WTC11 (cell line): ENCODE measurements around the gene ASIC2. TPM values are rescaled to one million over a fixed set of nuclear protein-coding genes. Genes with fewer than 3 reads are reported as not detected.

ENCODE experiments used
- ATAC-seq: fragments of 200-7000 bp; cut with Tn5 transposase; 2 replicates; pipeline ENCODE4 v1.10.0; 2021; ENCODE audit warnings: mild to moderate bottlenecking, moderate library complexity
- CTCF ChIA-PET: fragments of 300-600 bp; sonication (Branson Sonifier 250); formaldehyde crosslinking; loops from one replicate; lab custom pipeline; 2021; ENCODE audit warnings: antibody characterized with exemption; lab: Charles Lee
- POLR2A ChIA-PET: fragments of 350-600 bp; sonication (Branson Sonifier 250); formaldehyde crosslinking; loops from one replicate; lab custom pipeline; 2021; ENCODE audit warnings: antibody characterized with exemption; lab: Charles Lee
- DNase-seq: peaks from one replicate; pipeline ENCODE4 v3.0.0; 2021; ENCODE audit warnings: low spot score
- H3K27ac Mint-ChIP-seq: 2 replicates; pipeline ENCODE4 v1.8.0; 2021; ENCODE audit warnings: mixed read lengths
- H3K27me3 Mint-ChIP-seq: 2 replicates; pipeline ENCODE4 v1.8.0; 2021; ENCODE audit warnings: low read depth, mild to moderate bottlenecking, moderate library complexity, mixed read lengths
- H3K36me3 Mint-ChIP-seq: 2 replicates; pipeline ENCODE4 v1.8.0; 2021; ENCODE audit warnings: mixed read lengths
- H3K4me1 Mint-ChIP-seq: 2 replicates; pipeline ENCODE4 v1.8.0; 2022; ENCODE audit warnings: mixed read lengths
- H3K4me3 Mint-ChIP-seq: 2 replicates; pipeline ENCODE4 v1.8.0; 2021; ENCODE audit warnings: mild to moderate bottlenecking, moderate library complexity, mixed read lengths
- H3K9me3 Mint-ChIP-seq: 2 replicates; pipeline ENCODE4 v1.8.0; 2021; ENCODE audit warnings: mixed read lengths
- ARID4B ChIP-seq: sonication (generic); formaldehyde crosslinking; IDR thresholded peaks from 2 replicates; pipeline ENCODE4 v1.8.0; 2023; ENCODE audit warnings: missing genetic modification reagents, mild to moderate bottlenecking, borderline replicate concordance
- ATF1 ChIP-seq: sonication (generic); formaldehyde crosslinking; IDR thresholded peaks from 2 replicates; pipeline ENCODE4 v1.8.1; 2023; ENCODE audit warnings: mild to moderate bottlenecking, moderate library complexity, missing genetic modification reagents
- ELF4 ChIP-seq: sonication (generic); formaldehyde crosslinking; IDR thresholded peaks from 2 replicates; pipeline ENCODE4 v1.8.1; 2022; ENCODE audit warnings: low read depth, mild to moderate bottlenecking, moderate library complexity, missing genetic modification reagents
- FOXP1 ChIP-seq: sonication (generic); formaldehyde crosslinking; IDR thresholded peaks from 2 replicates; pipeline ENCODE4 v1.8.0; 2022; ENCODE audit warnings: missing genetic modification reagents, mild to moderate bottlenecking, moderate library complexity, borderline replicate concordance
- IRF2 ChIP-seq: sonication (generic); formaldehyde crosslinking; IDR thresholded peaks from 2 replicates; pipeline ENCODE4 v1.8.0; 2022; ENCODE audit warnings: low read depth, missing genetic modification reagents, borderline replicate concordance
- KAT7 ChIP-seq: sonication (generic); formaldehyde crosslinking; IDR thresholded peaks from 2 replicates; pipeline ENCODE4 v1.8.1; 2023; ENCODE audit warnings: missing genetic modification reagents, mild to moderate bottlenecking, borderline replicate concordance
- MXD4 ChIP-seq: fragments of 250-450 bp; sonication (Bioruptor Pico); IDR thresholded peaks from 2 replicates; pipeline ENCODE4 v1.8.0; 2021; ENCODE audit warnings: mild to moderate bottlenecking, moderate library complexity, borderline replicate concordance
- NFE2L1 ChIP-seq: sonication (generic); formaldehyde crosslinking; IDR thresholded peaks from 2 replicates; pipeline ENCODE4 v1.8.1; 2023; ENCODE audit warnings: missing genetic modification reagents
- TEAD1 ChIP-seq: sonication (generic); formaldehyde crosslinking; IDR thresholded peaks from 2 replicates; pipeline ENCODE4 v1.8.0; 2022; ENCODE audit warnings: mild to moderate bottlenecking, missing genetic modification reagents
- ZNF121 ChIP-seq: sonication (generic); formaldehyde crosslinking; IDR thresholded peaks from 2 replicates; pipeline ENCODE4 v1.8.0; 2023; ENCODE audit warnings: missing genetic modification reagents
- ZNF416 ChIP-seq: fragments of 250-450 bp; sonication (Bioruptor Pico); IDR thresholded peaks from 2 replicates; pipeline ENCODE4 v1.9.0; 2021; ENCODE audit warnings: mild to moderate bottlenecking, inconsistent platforms
- ZNF512 ChIP-seq: sonication (generic); formaldehyde crosslinking; IDR thresholded peaks from 2 replicates; pipeline ENCODE4 v1.8.1; 2022; ENCODE audit warnings: missing genetic modification reagents, borderline replicate concordance
- ZNF532 ChIP-seq: fragments of 250-450 bp; sonication (Bioruptor Pico); IDR thresholded peaks from 2 replicates; pipeline ENCODE4 v1.9.0; 2021; ENCODE audit warnings: mild to moderate bottlenecking, borderline replicate concordance
- total RNA-seq: library from RNA; stranded (reverse); gene quantifications from 3 replicates; pipeline ENCODE4 v1.2.3, GENCODE V29; 2021

Gene ASIC2
- total RNA-seq, 1 experiment from 2014 or later = 2.7 TPM

- TF ChIP-seq ARID4B = no peak
Measured at GRCh38 chr17:33269337-33270060, 23.6 kb downstream of the ASIC2 start (continued).

- no peak for ATAC-seq
- CTCF ChIA-PET = no interaction called here
Measured at GRCh38 chr17:33267851-33268548, 25.1 kb downstream of the ASIC2 start.

More at GRCh38 chr17:33267851-33268548, 25.1 kb downstream of the ASIC2 start:
- no peak for DNase-seq
- H3K27ac Mint-ChIP-seq = no peak overlapping the region
- H3K9me3 Mint-ChIP-seq = no peaks in the 10 kb centered on the region
- no peaks in the 10 kb centered on the region; the same call in 1 of the 2 replicates for H3K27me3 Mint-ChIP-seq
- no peaks in the 10 kb centered on the region for H3K36me3 Mint-ChIP-seq
- H3K4me3 Mint-ChIP-seq = no peak overlapping the region
- no peaks in the 10 kb centered on the region; the same call in 1 of the 2 replicates for H3K4me1 Mint-ChIP-seq
- TF ChIP-seq TEAD1 (CRISPR knock-in tag) (no peak), ZNF512 (no peak), ELF4 (CRISPR knock-in tag) (no peak), KAT7 (CRISPR knock-in tag) (no peak), ZNF532 (no peak), ATF1 (CRISPR knock-in tag) (no peak), ZNF121 (CRISPR knock-in tag) (no peak), ZNF416 (CRISPR knock-in tag) (no peak), FOXP1 (CRISPR knock-in tag) (no peak), MXD4 (CRISPR knock-in tag) (no peak), IRF2 (CRISPR knock-in tag) (no peak), NFE2L1 (CRISPR knock-in tag) (no peak)
- POLR2A ChIA-PET = no interaction called here
